ENCODE measurements around the gene SCMH1. TPM values are rescaled to one million over a fixed set of nuclear protein-coding genes. Genes with fewer than 3 reads are reported as not detected.

SCMH1 gene
- polyA plus RNA-seq, 2 of the 4 experiments (the other 2 are of a cell fraction) = 11.6 to 26.7 TPM

GRCh38 chr1:41200728-41201127 lies 41.4 kb downstream of the SCMH1 start:
- POLR2A ChIA-PET = no interaction called here
- CTCF ChIA-PET = no interaction called here
- Histone ChIP-seq H3K27ac (no peak overlapping the region), H3K4me1 (no peaks in the 10 kb centered on the region), H3K4me3 (no peak overlapping the region), H3K9me3 (no peaks in the 10 kb centered on the region), H3K4me2 (no peak overlapping the region)
- 93% methylated on average over 3 of the region's 3 CpGs for WGBS (ENCODE audit: missing lambda C conversion rate)
- FAIRE-seq (no peak), ATAC-seq (no peak), DNase-seq (ENCODE audit: low read depth in 1 of 2, low spot score in 1 of 2) (no peak)
- TF ChIP-seq NFE2L2 (conservative IDR thresholded peaks at IDR 0.05; ENCODE audit: low read length) (no peak), EHF (CRISPR knock-in tag; IDR thresholded peaks at IDR 0.05) (no peak), EP300 (IDR thresholded peaks at IDR 0.05) (no peak), POLR2A (IDR thresholded peaks at IDR 0.05; ENCODE audit: low read length) (no peak), ZNF302 (CRISPR knock-in tag; IDR thresholded peaks at IDR 0.05) (no peak), TFCP2L1 (CRISPR knock-in tag; IDR thresholded peaks at IDR 0.05) (no peak), REST (IDR thresholded peaks at IDR 0.05) (no peak), HES2 (IDR thresholded peaks at IDR 0.05) (no peak), SREBF2 (IDR thresholded peaks at IDR 0.05) (no peak), FOSB (CRISPR knock-in tag; IDR thresholded peaks at IDR 0.05) (no peak), CBX8 (IDR thresholded peaks at IDR 0.05) (no peak), MYC (IDR thresholded peaks at IDR 0.05; ENCODE audit: borderline replicate concordance, low read length) (no peak), HMGXB4 (CRISPR knock-in tag; IDR thresholded peaks at IDR 0.05; ENCODE audit: borderline replicate concordance) (no peak), ZSCAN20 (CRISPR knock-in tag; IDR thresholded peaks at IDR 0.05) (no peak)
- TF ChIP-seq, protein P1, sequence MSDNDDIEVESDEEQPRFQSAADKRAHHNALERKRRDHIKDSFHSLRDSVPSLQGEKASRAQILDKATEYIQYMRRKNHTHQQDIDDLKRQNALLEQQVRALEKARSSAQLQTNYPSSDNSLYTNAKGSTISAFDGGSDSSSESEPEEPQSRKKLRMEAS (IDR thresholded peaks at IDR 0.05) = no peak
- TF ChIP-seq, protein P2, sequence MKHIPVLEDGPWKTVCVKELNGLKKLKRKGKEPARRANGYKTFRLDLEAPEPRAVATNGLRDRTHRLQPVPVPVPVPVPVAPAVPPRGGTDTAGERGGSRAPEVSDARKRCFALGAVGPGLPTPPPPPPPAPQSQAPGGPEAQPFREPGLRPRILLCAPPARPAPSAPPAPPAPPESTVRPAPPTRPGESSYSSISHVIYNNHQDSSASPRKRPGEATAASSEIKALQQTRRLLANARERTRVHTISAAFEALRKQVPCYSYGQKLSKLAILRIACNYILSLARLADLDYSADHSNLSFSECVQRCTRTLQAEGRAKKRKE (CRISPR knock-in tag; IDR thresholded peaks at IDR 0.05; ENCODE audit: low read depth) = no peak

DNA sequence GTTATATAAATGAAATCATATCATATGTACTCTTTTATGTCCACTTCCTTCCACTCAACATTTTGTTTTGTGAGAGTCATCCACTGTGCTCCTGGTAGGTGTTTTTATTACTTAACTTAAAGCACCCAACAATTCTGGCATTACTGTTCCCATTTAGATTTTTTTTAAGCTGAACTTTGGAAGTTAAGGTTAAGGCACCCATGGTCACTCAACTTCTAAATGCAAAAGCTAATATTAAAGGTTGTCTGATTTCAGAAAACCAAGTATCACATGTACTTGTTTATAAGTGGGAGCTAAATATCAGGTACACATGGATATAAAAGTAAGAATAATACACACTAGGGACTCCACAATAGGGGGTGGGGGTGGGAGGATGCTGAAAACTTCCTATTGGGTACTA lies 42.7 kb downstream of the SCMH1 start:
- Histone ChIP-seq H3K4me2 (no peak overlapping the region), H3K4me1 (no peaks in the 10 kb centered on the region), H3K4me3 (no peak overlapping the region), H3K27ac (no peak overlapping the region), H3K9me3 (no peaks in the 10 kb centered on the region)
- ATAC-seq = no peak
- POLR2A ChIA-PET = no interaction called here
- FAIRE-seq = no peak
- no peak for DNase-seq (ENCODE audit: low read depth in 1 of 2, low spot score in 1 of 2)
- TF ChIP-seq NR3C1 (IDR thresholded peaks at IDR 0.05) (no peak), POLR2A (IDR thresholded peaks at IDR 0.05; ENCODE audit: low read length) (no peak), RARB (CRISPR knock-in tag; IDR thresholded peaks at IDR 0.05) (no peak), CEBPB (IDR thresholded peaks at IDR 0.05) (no peak), CHD4 (IDR thresholded peaks at IDR 0.05; ENCODE audit: borderline replicate concordance) (no peak), HES2 (IDR thresholded peaks at IDR 0.05) (no peak), EHF (CRISPR knock-in tag; IDR thresholded peaks at IDR 0.05) (no peak), ZFP36 (IDR thresholded peaks at IDR 0.05; ENCODE audit: borderline replicate concordance, partially characterized antibody) (no peak), CBX8 (IDR thresholded peaks at IDR 0.05) (no peak), KDM5A (IDR thresholded peaks at IDR 0.05) (no peak), RAD21 (conservative IDR thresholded peaks at IDR 0.05 in 1 of 2, IDR thresholded peaks at IDR 0.05 in 1 of 2) (no peak), BCL3 (IDR thresholded peaks at IDR 0.05) (no peak), PBX3 (IDR thresholded peaks at IDR 0.05) (no peak), RFX5 (IDR thresholded peaks at IDR 0.05) (no peak), KDM1A (IDR thresholded peaks at IDR 0.05; ENCODE audit: low read depth) (no peak)
- TF ChIP-seq, protein P2 (CRISPR knock-in tag; IDR thresholded peaks at IDR 0.05; ENCODE audit: low read depth) = no peak
- CTCF ChIA-PET = no interaction called here
